OCI-LY7 (cell line): ENCODE data around the gene LYZL2.

ENCODE experiments used
- EZH2phosphoT487 ChIP-seq: fragments of 200-600 bp; sonication (generic); IDR thresholded peaks from 2 replicates; pipeline ENCODE4 v1.6.1; 2018; ENCODE audit warnings: low read depth, borderline replicate concordance, mild to moderate bottlenecking, mixed run types, antibody characterized with exemption, low read length, moderate library complexity, mixed read lengths
- TF ChIP-seq, protein P1 (sequence below): fragments of 200-600 bp; sonication (generic); conservative IDR thresholded peaks from 2 replicates; pipeline ENCODE4 v1.5.1; 2014; ENCODE audit warnings: mild to moderate bottlenecking, antibody characterized with exemption, low read length, moderate library complexity, mixed read lengths

DNA sequence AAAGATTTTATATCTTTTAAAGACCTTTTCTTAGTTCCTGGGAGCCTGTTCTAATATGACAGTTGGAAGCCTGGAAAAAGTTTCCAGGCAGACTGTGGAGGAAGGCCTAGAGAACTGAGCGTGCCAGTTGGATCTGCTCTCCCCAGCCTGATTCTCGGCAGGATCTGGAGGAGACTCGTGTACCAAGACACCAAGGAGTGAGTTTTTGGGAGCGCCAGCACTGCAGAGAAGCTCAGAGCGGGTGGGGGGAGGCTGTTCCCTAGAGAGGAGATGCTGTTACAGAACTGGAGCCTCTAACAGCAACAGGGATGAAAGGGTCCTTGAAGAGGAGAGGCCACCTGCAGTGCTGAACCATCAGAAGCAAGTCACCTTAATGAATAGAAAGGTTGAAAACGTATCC is 52.9 kb downstream of the LYZL2 start:
- TF ChIP-seq, protein P1, sequence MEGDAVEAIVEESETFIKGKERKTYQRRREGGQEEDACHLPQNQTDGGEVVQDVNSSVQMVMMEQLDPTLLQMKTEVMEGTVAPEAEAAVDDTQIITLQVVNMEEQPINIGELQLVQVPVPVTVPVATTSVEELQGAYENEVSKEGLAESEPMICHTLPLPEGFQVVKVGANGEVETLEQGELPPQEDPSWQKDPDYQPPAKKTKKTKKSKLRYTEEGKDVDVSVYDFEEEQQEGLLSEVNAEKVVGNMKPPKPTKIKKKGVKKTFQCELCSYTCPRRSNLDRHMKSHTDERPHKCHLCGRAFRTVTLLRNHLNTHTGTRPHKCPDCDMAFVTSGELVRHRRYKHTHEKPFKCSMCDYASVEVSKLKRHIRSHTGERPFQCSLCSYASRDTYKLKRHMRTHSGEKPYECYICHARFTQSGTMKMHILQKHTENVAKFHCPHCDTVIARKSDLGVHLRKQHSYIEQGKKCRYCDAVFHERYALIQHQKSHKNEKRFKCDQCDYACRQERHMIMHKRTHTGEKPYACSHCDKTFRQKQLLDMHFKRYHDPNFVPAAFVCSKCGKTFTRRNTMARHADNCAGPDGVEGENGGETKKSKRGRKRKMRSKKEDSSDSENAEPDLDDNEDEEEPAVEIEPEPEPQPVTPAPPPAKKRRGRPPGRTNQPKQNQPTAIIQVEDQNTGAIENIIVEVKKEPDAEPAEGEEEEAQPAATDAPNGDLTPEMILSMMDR: no peak
- TF ChIP-seq EZH2phosphoT487: no peak
